H1 (cell line): ENCODE measurements around the gene PLCB1. TPM values are rescaled to one million over a fixed set of nuclear protein-coding genes. Genes with fewer than 3 reads are reported as not detected.

Experiments
- CTCF ChIA-PET: fragments of 300-600 bp; sonication (Branson Sonifier 250); formaldehyde crosslinking; loops from one replicate; lab custom pipeline; 2021; ENCODE audit not compliant: partially characterized antibody; lab: Charles Lee
- POLR2A ChIA-PET: fragments of 300-600 bp; sonication (Branson Sonifier 250); formaldehyde crosslinking; loops from one replicate; lab custom pipeline; 2021; ENCODE audit warnings: inconsistent platforms; ENCODE audit not compliant: partially characterized antibody; lab: Charles Lee
- DNase-seq, 2 experiments: peaks; one replicate each; pipeline versions ENCODE4 v3.0.0 to v3.0.0-alpha.2; 2010 to 2022; ENCODE audit warnings: low spot score in 2 of 2, low read depth in 1 of 2, mixed read lengths in 1 of 2
- FAIRE-seq: peaks from 2 replicates; lab custom pipeline; 2011; peaks lifted over from hg19 to GRCh38; lab: Jason Lieb, UNC
- H2AFZ ChIP-seq: 2 replicates; pipeline ENCODE4 v1.8.1; 2012; ENCODE audit warnings: low read length, inconsistent platforms
- H2AK5ac ChIP-seq: 2 replicates; pipeline ENCODE4 v1.6.1; 2013; ENCODE audit warnings: low read depth, low read length
- H2BK120ac ChIP-seq: replicated peaks from 2 replicates; pipeline ENCODE3; 2013; ENCODE audit warnings: low read depth, low read length, inconsistent platforms
- H2BK12ac ChIP-seq: 2 replicates; pipeline ENCODE4 v1.6.1; 2013; ENCODE audit warnings: low read depth, low read length
- H2BK15ac ChIP-seq: 2 replicates; pipeline ENCODE4 v1.6.1; 2013; ENCODE audit warnings: low read length
- H2BK20ac ChIP-seq: 2 replicates; pipeline ENCODE4 v1.6.1; 2013; ENCODE audit warnings: low read length
- H2BK5ac ChIP-seq: 2 replicates; pipeline ENCODE4 v1.6.1; 2013; ENCODE audit warnings: low read depth, low read length
- H3K14ac ChIP-seq: 2 replicates; pipeline ENCODE4 v1.6.1; 2013; ENCODE audit warnings: inconsistent platforms; ENCODE audit not compliant: insufficient read length
- H3K18ac ChIP-seq: 2 replicates; pipeline ENCODE4 v1.6.1; 2013; ENCODE audit warnings: low read length; ENCODE audit errors: extremely low read depth
- H3K23ac ChIP-seq: 2 replicates; pipeline ENCODE4 v1.6.1; 2013; ENCODE audit warnings: inconsistent platforms; ENCODE audit not compliant: insufficient read length
- H3K23me2 ChIP-seq: 2 replicates; pipeline ENCODE4 v1.6.1; 2013; ENCODE audit warnings: low read depth, low read length
- H3K27ac ChIP-seq: 2 replicates; pipeline ENCODE4 v1.6.1; 2011; ENCODE audit warnings: low read depth, low read length, inconsistent platforms
- H3K27me3 ChIP-seq, 4 experiments: replicated peaks in 1 of 4; 1 replicate in 1 of 4; 2 replicates in 3 of 4; pipeline versions ENCODE4 v1.6.1 to v1.8.1; 2011 to 2013; ENCODE audit warnings: low read length in 3 of 4, mild to moderate bottlenecking in 3 of 4, inconsistent platforms in 2 of 4, mixed read lengths in 2 of 4, moderate library complexity in 1 of 4; ENCODE audit not compliant: control insufficient read depth in 3 of 4, insufficient read depth in 3 of 4; ENCODE audit errors: extremely low read depth in 1 of 4
- H3K36me3 ChIP-seq, 4 experiments: 2 replicates each; pipeline versions ENCODE4 v1.6.1 to v1.8.1; 2011 to 2013; ENCODE audit warnings: mild to moderate bottlenecking in 4 of 4, low read length in 3 of 4, moderate library complexity in 2 of 4, control low read depth in 1 of 4, inconsistent platforms in 1 of 4; ENCODE audit not compliant: insufficient read depth in 4 of 4, control insufficient read depth in 2 of 4
- H3K4ac ChIP-seq: replicated peaks from 2 replicates; pipeline ENCODE3; 2013; ENCODE audit warnings: low read length, low read depth, mixed read lengths, inconsistent platforms; ENCODE audit not compliant: insufficient read length
- H3K4me1 ChIP-seq, 4 experiments: replicated peaks in 1 of 4; 1 replicate in 1 of 4; 2 replicates in 3 of 4; pipeline versions ENCODE4 v1.6.1 to v1.8.1; 2011 to 2013; ENCODE audit warnings: low read length in 3 of 4, inconsistent platforms in 2 of 4, mixed read lengths in 1 of 4; ENCODE audit not compliant: insufficient read depth in 4 of 4, control insufficient read depth in 3 of 4
- H3K4me2 ChIP-seq, 2 experiments: 2 replicates each; pipeline versions ENCODE4 v1.6.1 to v1.8.1; 2011 to 2013; ENCODE audit warnings: low read depth in 2 of 2, low read length in 2 of 2, control low read depth in 1 of 2, inconsistent platforms in 1 of 2, mild to moderate bottlenecking in 1 of 2; ENCODE audit not compliant: insufficient read depth in 1 of 2
- H3K4me3 ChIP-seq, 4 experiments: fragments of 200-600, 300-600 bp in 1 of 4; sonication (generic), shearing (Covaris generic), sonication (Bioruptor Twin) in 1 of 4; 2 replicates each; pipeline versions ENCODE4 v1.5.1 to v1.8.1; 2011 to 2016; ENCODE audit warnings: low read length in 4 of 4, low read depth in 3 of 4, control low read depth in 2 of 4, inconsistent platforms in 2 of 4, mild to moderate bottlenecking in 2 of 4, mixed read lengths in 1 of 4, moderate library complexity in 1 of 4; ENCODE audit not compliant: insufficient read depth in 2 of 4; ENCODE audit errors: extremely low read depth in 1 of 4
- H3K56ac ChIP-seq: replicated peaks from 2 replicates; pipeline ENCODE3; 2013; ENCODE audit warnings: low read depth, mild to moderate bottlenecking, mixed read lengths, low read length, inconsistent platforms; ENCODE audit not compliant: insufficient read length
- H3K79me1 ChIP-seq: 2 replicates; pipeline ENCODE4 v1.6.1; 2013; ENCODE audit warnings: low read depth, low read length, control low read depth
- H3K79me2 ChIP-seq, 2 experiments: 2 replicates each; pipeline versions ENCODE4 v1.6.1 to v1.8.1; 2012 to 2013; ENCODE audit warnings: low read length in 2 of 2, mild to moderate bottlenecking in 2 of 2, inconsistent platforms in 1 of 2; ENCODE audit not compliant: insufficient read depth in 2 of 2, control insufficient read depth in 1 of 2
- H3K9ac ChIP-seq, 4 experiments: replicated peaks in 1 of 4; 1 replicate in 1 of 4; 2 replicates in 3 of 4; pipeline versions ENCODE4 v1.6.1 to v1.8.1; 2011 to 2013; ENCODE audit warnings: low read depth in 3 of 4, low read length in 3 of 4, control low read depth in 2 of 4, mild to moderate bottlenecking in 2 of 4, moderate library complexity in 2 of 4, inconsistent platforms in 1 of 4; ENCODE audit errors: extremely low read depth in 1 of 4
- H3K9me3 ChIP-seq, 2 experiments: 2 replicates each; pipeline versions ENCODE4 v1.6.1 to v1.8.1; 2012 to 2013; ENCODE audit warnings: mild to moderate bottlenecking in 2 of 2, moderate library complexity in 2 of 2, control low read depth in 1 of 2, inconsistent platforms in 1 of 2, low read depth in 1 of 2, low read length in 1 of 2, mixed read lengths in 1 of 2; ENCODE audit not compliant: insufficient read depth in 2 of 2
- H4K20me1 ChIP-seq, 2 experiments: replicated peaks in 1 of 2; 2 replicates each; pipeline versions ENCODE3 to v1.8.1; 2011 to 2013; ENCODE audit warnings: inconsistent platforms in 2 of 2, low read length in 2 of 2, mild to moderate bottlenecking in 1 of 2; ENCODE audit not compliant: insufficient read depth in 2 of 2, control insufficient read depth in 1 of 2
- H4K5ac ChIP-seq: 2 replicates; pipeline ENCODE4 v1.6.1; 2013; ENCODE audit warnings: low read length, low read depth, mixed read lengths, inconsistent platforms; ENCODE audit not compliant: insufficient read length
- H4K8ac ChIP-seq: 2 replicates; pipeline ENCODE4 v1.8.0; 2013; ENCODE audit warnings: mild to moderate bottlenecking, moderate library complexity, low read length, inconsistent platforms; ENCODE audit not compliant: insufficient read depth; ENCODE audit errors: extremely low read depth
- H4K91ac ChIP-seq: replicated peaks from 2 replicates; pipeline ENCODE3; 2013; ENCODE audit warnings: low read length, mixed read lengths, inconsistent platforms; ENCODE audit not compliant: insufficient read length
- MAFK ChIP-seq: IDR thresholded peaks from 2 replicates; pipeline ENCODE4 v1.6.1; 2012; ENCODE audit warnings: low read depth, mild to moderate bottlenecking, improper control_type of control experiment, low read length
- RNF2 ChIP-seq: fragments of 200-900, 300-1000 bp; sonication (generic); IDR thresholded peaks from 2 replicates; pipeline ENCODE4 v1.7.1; 2016; ENCODE audit warnings: borderline replicate concordance, low read depth, mild to moderate bottlenecking, antibody characterized with exemption, low read length; ENCODE audit not compliant: poor library complexity, severe bottlenecking; ENCODE audit errors: missing control alignments
- WGBS, 2 experiments: shearing (Covaris generic) in 1 of 2; methylation state at CpG; one replicate each; pipeline versions ENCODE4 v1.1.6 to v1.1.7; 2013 to 2015; ENCODE audit warnings: low lambda C conversion rate in 2 of 2, mixed read lengths in 2 of 2, inconsistent platforms in 1 of 2, low coverage in 1 of 2, missing lambda C conversion rate in 1 of 2; ENCODE audit not compliant: insufficient replicate concordance in 2 of 2, insufficient coverage in 1 of 2, insufficient read length in 1 of 2; ENCODE audit errors: extremely low coverage in 1 of 2, missing lambda C conversion rate in 1 of 2; 5-methylcytosine and 5-hydroxymethylcytosine counted together
- polyA plus RNA-seq, 7 experiments: library from polyadenylated mRNA; depleted of rRNA in 3 of 7; stranded (reverse) in 5 of 7; unstranded in 2 of 7; fragments of >200 nt in 5 of 7; fragments of 200-250 nt in 2 of 7; gene quantifications; 1 replicate in 5 of 7; 2 replicates in 1 of 7; 4 replicates in 1 of 7; pipeline versions ENCODE4 v1.2.1 to v1.2.3, GENCODE V29; 2011 to 2013; ENCODE audit warnings: missing spikeins in 2 of 7, mixed read lengths in 2 of 7
- total RNA-seq: library from RNA; stranded (reverse); fragmentation: NEBNext Ultra II Directional; extraction: Animal tissue kit (Norgen Biotek cat#: 25700); gene quantifications from 2 replicates; pipeline ENCODE4 v1.2.1, GENCODE V29; 2021

The PLCB1 gene
- total and polyA plus RNA-seq, 2 of the 8 experiments (the other 6 are each of a cell fraction or from before 2014, with no cell fraction given) = 2.6 to 9.1 TPM

GRCh38 chr20:8512003-8512402 is 379.9 kb downstream of the PLCB1 start:
- WGBS, 2 experiments = 88% methylated on average over 5 of the region's 5 CpGs; no CpG with 5 or more reads in 1 of the 2 experiments
- Histone ChIP-seq H2BK15ac (no peak overlapping the region), H3K27ac (no peak overlapping the region), H4K20me1 (no peaks in the 10 kb centered on the region), H3K56ac (no peak overlapping the region), H3K4me2 (no peak overlapping the region), H3K14ac (no peak overlapping the region), H4K91ac (no peak overlapping the region), H4K5ac (no peak overlapping the region), H2BK20ac (no peak overlapping the region), H3K79me2 (no peaks in the 10 kb centered on the region), H2AK5ac (no peak overlapping the region), H3K23ac (no peak overlapping the region), H2BK120ac (no peak overlapping the region), H3K27me3 (no peaks in the 10 kb centered on the region), H3K9me3 (0 out of 4 replicates have a peak, but pooled peaks cover 0 to 2% of the 10 kb centered on the region in 2 experiments), H3K23me2 (no peaks in the 10 kb centered on the region), H3K18ac (no peak overlapping the region), H3K9ac (no peak overlapping the region), H3K4me3 (no peak overlapping the region), H4K8ac (no peak overlapping the region), H3K79me1 (no peaks in the 10 kb centered on the region), H2BK12ac (no peak overlapping the region), H3K4me1 (no peaks in the 10 kb centered on the region), H2BK5ac (no peak overlapping the region), H2AFZ (no peak overlapping the region), H3K36me3 (no peaks in the 10 kb centered on the region), H3K4ac (no peak overlapping the region)
- ChIA-PET CTCF (no interaction called here), POLR2A (no interaction called here)
- no peak for DNase-seq
- no peak for FAIRE-seq
- no peak for TF ChIP-seq RNF2
- TF ChIP-seq MAFK = peak; percentile 77
